K562 (cell line): ENCODE results near the gene ZNRD2. TPM values are rescaled to one million over a fixed set of nuclear protein-coding genes. Genes with fewer than 3 reads are reported as not detected.

Experiments used
- CAMTA2 ChIP-seq: fragments of 250-450 bp; sonication (Bioruptor Pico); conservative IDR thresholded peaks from 2 replicates; pipeline ENCODE4 v1.5.1; 2022
- E2F3 ChIP-seq: fragments of 250-450 bp; sonication (Bioruptor Pico); IDR thresholded peaks from 2 replicates; pipeline ENCODE4 v1.4.0; 2020; ENCODE audit warnings: mild to moderate bottlenecking
- NFRKB ChIP-seq: fragments of 450-650 bp; IDR thresholded peaks from 2 replicates; pipeline ENCODE4 v1.6.1; 2016; ENCODE audit warnings: low read depth
- PTTG1 ChIP-seq: fragments of 450-650 bp; IDR thresholded peaks from 2 replicates; pipeline ENCODE4 v1.6.1; 2016; ENCODE audit warnings: low read depth, mild to moderate bottlenecking, missing genetic modification characterization, missing compliant biosample characterization
- SREBF2 ChIP-seq: sonication (generic); formaldehyde crosslinking; IDR thresholded peaks from 2 replicates; pipeline ENCODE4 v1.4.0; 2020; ENCODE audit warnings: mild to moderate bottlenecking, missing genetic modification reagents
- TEAD1 ChIP-seq, 2 experiments: fragments of 450-650 bp in 1 of 2; sonication (generic) in 1 of 2; formaldehyde crosslinking; IDR thresholded peaks; 2 replicates each; pipeline versions ENCODE4 v1.4.0 to v1.8.0; 2020 to 2022; ENCODE audit warnings: mild to moderate bottlenecking in 2 of 2, missing genetic modification reagents in 1 of 2
- TSC22D4 ChIP-seq: fragments of 450-650 bp; IDR thresholded peaks from 2 replicates; pipeline ENCODE4 v1.6.1; 2016; ENCODE audit warnings: missing genetic modification characterization, missing biosample characterization, control low read depth
- ZBTB40 ChIP-seq, 2 experiments: fragments of 450-650 bp in 1 of 2; sonication (generic) in 1 of 2; formaldehyde crosslinking in 1 of 2; IDR thresholded peaks; 2 replicates each; pipeline versions ENCODE4 v1.7.1 to v1.9.0; 2016 to 2022; ENCODE audit warnings: inconsistent platforms in 1 of 2, mild to moderate bottlenecking in 1 of 2, missing genetic modification reagents in 1 of 2
- polyA plus RNA-seq, 8 experiments: library from polyadenylated mRNA; depleted of rRNA in 4 of 8; stranded (reverse) in 5 of 8; unstranded in 3 of 8; fragments of >200 nt; fragmentation: Nextera tagmentation in 2 of 8; fragmentation: Illumina TruSeq in 1 of 8; extraction: Ambion mirVana in 2 of 8; extraction: Trizol in 1 of 8; gene quantifications; 2 replicates each; pipeline versions ENCODE4 v1.2.1 to v1.2.3, GENCODE V29; 2011 to 2014; ENCODE audit warnings: inconsistent platforms in 1 of 8, missing spikeins in 1 of 8
- total RNA-seq, 7 experiments: library from RNA; depleted of rRNA in 6 of 7; stranded (reverse); fragments of >200 nt in 6 of 7; fragmentation: Illumina TruSeq in 2 of 7; extraction: Trizol in 2 of 7; gene quantifications; 2 replicates each; pipeline versions ENCODE4 v1.2.1 to v1.2.3, GENCODE V29; 2011 to 2021; ENCODE audit warnings: low replicate concordance in 1 of 7
- TF ChIP-seq, protein P1 (sequence below): fragments of 250-450 bp; sonication (Bioruptor Pico); IDR thresholded peaks from 2 replicates; pipeline ENCODE4 v1.5.0; 2020; ENCODE audit warnings: mild to moderate bottlenecking, borderline replicate concordance
- TF ChIP-seq, protein P2 (sequence below): fragments of 450-650 bp; formaldehyde crosslinking; IDR thresholded peaks from 2 replicates; pipeline ENCODE4 v1.4.0; 2020; ENCODE audit warnings: mild to moderate bottlenecking, moderate library complexity
- TF ChIP-seq, protein P3 (sequence below): fragments of 450-650 bp; IDR thresholded peaks from 2 replicates; pipeline ENCODE4 v1.6.1; 2017; ENCODE audit warnings: antibody characterized with exemption

ZNRD2 gene
- total and polyA plus RNA-seq, 9 of the 15 experiments (the other 6 are each of a cell fraction or from before 2014, with no cell fraction given), result 13.4 to 129 (median 60.4) TPM

- TF ChIP-seq, protein P1, sequence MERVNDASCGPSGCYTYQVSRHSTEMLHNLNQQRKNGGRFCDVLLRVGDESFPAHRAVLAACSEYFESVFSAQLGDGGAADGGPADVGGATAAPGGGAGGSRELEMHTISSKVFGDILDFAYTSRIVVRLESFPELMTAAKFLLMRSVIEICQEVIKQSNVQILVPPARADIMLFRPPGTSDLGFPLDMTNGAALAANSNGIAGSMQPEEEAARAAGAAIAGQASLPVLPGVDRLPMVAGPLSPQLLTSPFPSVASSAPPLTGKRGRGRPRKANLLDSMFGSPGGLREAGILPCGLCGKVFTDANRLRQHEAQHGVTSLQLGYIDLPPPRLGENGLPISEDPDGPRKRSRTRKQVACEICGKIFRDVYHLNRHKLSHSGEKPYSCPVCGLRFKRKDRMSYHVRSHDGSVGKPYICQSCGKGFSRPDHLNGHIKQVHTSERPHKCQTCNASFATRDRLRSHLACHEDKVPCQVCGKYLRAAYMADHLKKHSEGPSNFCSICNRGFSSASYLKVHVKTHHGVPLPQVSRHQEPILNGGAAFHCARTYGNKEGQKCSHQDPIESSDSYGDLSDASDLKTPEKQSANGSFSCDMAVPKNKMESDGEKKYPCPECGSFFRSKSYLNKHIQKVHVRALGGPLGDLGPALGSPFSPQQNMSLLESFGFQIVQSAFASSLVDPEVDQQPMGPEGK (CRISPR knock-in tag), result no peak
- no peak for TF ChIP-seq TSC22D4
- TF ChIP-seq PTTG1 (tag), result no peak
- TF ChIP-seq CAMTA2 (CRISPR knock-in tag), result 0 out of 2 replicates have a peak, but pooled peaks have one; percentile 27
- TF ChIP-seq, protein P2, sequence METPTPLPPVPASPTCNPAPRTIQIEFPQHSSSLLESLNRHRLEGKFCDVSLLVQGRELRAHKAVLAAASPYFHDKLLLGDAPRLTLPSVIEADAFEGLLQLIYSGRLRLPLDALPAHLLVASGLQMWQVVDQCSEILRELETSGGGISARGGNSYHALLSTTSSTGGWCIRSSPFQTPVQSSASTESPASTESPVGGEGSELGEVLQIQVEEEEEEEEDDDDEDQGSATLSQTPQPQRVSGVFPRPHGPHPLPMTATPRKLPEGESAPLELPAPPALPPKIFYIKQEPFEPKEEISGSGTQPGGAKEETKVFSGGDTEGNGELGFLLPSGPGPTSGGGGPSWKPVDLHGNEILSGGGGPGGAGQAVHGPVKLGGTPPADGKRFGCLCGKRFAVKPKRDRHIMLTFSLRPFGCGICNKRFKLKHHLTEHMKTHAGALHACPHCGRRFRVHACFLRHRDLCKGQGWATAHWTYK (CRISPR knock-in tag), result peak; percentile 66; the same call in 1 of the 2 replicates
- no peak for TF ChIP-seq SREBF2 (CRISPR knock-in tag)
- peak; percentile 64; the same call in 1 of the 2 replicates for TF ChIP-seq E2F3
- TF ChIP-seq NFRKB, result no peak
- TF ChIP-seq TEAD1 (CRISPR knock-in tag; IDR thresholded peaks at IDR 0.05), result peak; percentile 11 to 92; a peak in 1 of 4 replicates
- TF ChIP-seq ZBTB40 (IDR thresholded peaks at IDR 0.05), result peak; percentile 71
- no peak for TF ChIP-seq ZBTB40 (CRISPR knock-in tag; IDR thresholded peaks at IDR 0.05)
- TF ChIP-seq, protein P3, sequence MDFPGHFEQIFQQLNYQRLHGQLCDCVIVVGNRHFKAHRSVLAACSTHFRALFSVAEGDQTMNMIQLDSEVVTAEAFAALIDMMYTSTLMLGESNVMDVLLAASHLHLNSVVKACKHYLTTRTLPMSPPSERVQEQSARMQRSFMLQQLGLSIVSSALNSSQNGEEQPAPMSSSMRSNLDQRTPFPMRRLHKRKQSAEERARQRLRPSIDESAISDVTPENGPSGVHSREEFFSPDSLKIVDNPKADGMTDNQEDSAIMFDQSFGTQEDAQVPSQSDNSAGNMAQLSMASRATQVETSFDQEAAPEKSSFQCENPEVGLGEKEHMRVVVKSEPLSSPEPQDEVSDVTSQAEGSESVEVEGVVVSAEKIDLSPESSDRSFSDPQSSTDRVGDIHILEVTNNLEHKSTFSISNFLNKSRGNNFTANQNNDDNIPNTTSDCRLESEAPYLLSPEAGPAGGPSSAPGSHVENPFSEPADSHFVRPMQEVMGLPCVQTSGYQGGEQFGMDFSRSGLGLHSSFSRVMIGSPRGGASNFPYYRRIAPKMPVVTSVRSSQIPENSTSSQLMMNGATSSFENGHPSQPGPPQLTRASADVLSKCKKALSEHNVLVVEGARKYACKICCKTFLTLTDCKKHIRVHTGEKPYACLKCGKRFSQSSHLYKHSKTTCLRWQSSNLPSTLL, result no peak
Measured at GRCh38 chr11:65540290-65541092, 29.8 kb upstream of the ZNRD2 start (continued).
